Measurements from ENCODE around the gene PDXK. TPM values are rescaled to one million over a fixed set of nuclear protein-coding genes. Genes with fewer than 3 reads are reported as not detected.

Gene PDXK
- polyA plus RNA-seq, 1 donor (not counting 4 experiments of a cell fraction or from before 2014, with no cell fraction given), result 144 TPM

DNA sequence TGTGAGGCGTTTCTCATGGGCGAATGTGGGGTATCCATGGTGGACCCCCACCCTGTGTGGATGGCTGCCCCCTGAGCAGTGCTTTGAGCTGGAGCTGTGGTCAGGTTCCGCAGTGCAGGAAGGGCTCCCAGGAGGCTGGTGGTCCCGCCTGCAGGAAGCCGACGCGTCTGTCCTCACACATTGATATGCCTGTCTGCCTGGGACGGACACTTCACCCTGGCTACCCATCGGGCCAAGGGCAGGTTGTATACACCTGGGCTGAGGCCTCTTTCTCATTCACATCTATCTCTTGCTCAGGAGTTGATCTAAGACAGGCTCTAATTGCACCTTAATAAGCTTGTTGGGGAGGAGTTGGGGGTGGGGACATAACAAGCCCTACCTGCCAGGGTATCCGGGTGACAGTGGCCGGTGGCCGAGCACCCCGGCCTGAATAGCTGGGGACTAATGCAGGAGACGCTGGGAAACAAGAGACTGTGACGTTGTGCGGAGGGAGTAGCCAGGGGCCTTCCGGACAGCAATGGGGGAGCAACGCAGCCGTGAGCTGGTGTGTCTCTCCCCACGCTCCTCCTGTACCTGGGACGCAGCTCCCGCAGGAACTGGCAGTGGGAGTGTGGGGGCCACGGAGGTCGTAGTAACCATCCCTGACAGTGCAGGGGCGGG lies 21.7 kb downstream of the PDXK start:
- Histone ChIP-seq H3K27me3 (ENCODE audit: control insufficient read depth, extremely low read depth, insufficient read depth, low read length) (no peaks in the 10 kb centered on the region), H3K27ac (ENCODE audit: control insufficient read depth, insufficient read depth, low read length) (no peak overlapping the region), H3K79me2 (ENCODE audit: control insufficient read depth, insufficient read depth, low read length) (peaks cover 23% of the 10 kb centered on the region), H3K9ac (ENCODE audit: control insufficient read depth, extremely low read depth, insufficient read depth, low read length) (no peak overlapping the region), H3K9me3 (ENCODE audit: control insufficient read depth, low read depth, low read length) (peaks cover 2% of the 10 kb centered on the region), H3K9me1 (ENCODE audit: control insufficient read depth, extremely low read depth, insufficient read depth, low read length) (no peaks in the 10 kb centered on the region), H2AFZ (ENCODE audit: control insufficient read depth, low read length) (no peak overlapping the region), H3K36me3 (ENCODE audit: control insufficient read depth in 2 of 2, extremely low read depth in 1 of 2, insufficient read depth in 2 of 2, low read length in 2 of 2) (peaks cover 22 to 23% of the 10 kb centered on the region in 2 experiments), H3K4me3 (ENCODE audit: control insufficient read depth in 2 of 3, extremely low read depth in 1 of 3, insufficient read depth in 2 of 3, low read depth in 1 of 3, low read length in 3 of 3) (no peak overlapping the region), H3K4me1 (ENCODE audit: control insufficient read depth, extremely low read depth, insufficient read depth, low read length) (no peaks in the 10 kb centered on the region), H3K4me2 (ENCODE audit: control insufficient read depth, extremely low read depth, insufficient read depth, low read depth, low read length) (no peak overlapping the region), H4K20me1 (ENCODE audit: control insufficient read depth, extremely low read depth, insufficient read depth, low read length) (peaks cover 10% of the 10 kb centered on the region)
- dilution Hi-C loops (cut with MboI; ENCODE audit: extremely low pct_ligation_motif_present, low sequenced_read_pairs), result no loop called here
- DNase-seq (ENCODE audit: low read depth, low spot score) (no peak), FAIRE-seq (no peak)
- TF ChIP-seq, protein P1, sequence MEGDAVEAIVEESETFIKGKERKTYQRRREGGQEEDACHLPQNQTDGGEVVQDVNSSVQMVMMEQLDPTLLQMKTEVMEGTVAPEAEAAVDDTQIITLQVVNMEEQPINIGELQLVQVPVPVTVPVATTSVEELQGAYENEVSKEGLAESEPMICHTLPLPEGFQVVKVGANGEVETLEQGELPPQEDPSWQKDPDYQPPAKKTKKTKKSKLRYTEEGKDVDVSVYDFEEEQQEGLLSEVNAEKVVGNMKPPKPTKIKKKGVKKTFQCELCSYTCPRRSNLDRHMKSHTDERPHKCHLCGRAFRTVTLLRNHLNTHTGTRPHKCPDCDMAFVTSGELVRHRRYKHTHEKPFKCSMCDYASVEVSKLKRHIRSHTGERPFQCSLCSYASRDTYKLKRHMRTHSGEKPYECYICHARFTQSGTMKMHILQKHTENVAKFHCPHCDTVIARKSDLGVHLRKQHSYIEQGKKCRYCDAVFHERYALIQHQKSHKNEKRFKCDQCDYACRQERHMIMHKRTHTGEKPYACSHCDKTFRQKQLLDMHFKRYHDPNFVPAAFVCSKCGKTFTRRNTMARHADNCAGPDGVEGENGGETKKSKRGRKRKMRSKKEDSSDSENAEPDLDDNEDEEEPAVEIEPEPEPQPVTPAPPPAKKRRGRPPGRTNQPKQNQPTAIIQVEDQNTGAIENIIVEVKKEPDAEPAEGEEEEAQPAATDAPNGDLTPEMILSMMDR (optimal IDR thresholded peaks at IDR 0.05 in 1 of 3, IDR thresholded peaks at IDR 0.05 in 1 of 3, conservative IDR thresholded peaks at IDR 0.05 in 1 of 3; ENCODE audit: extremely low read depth in 1 of 3, insufficient read depth in 2 of 3, low read length in 3 of 3), result no peak
- no peak for TF ChIP-seq EZH2 (IDR thresholded peaks at IDR 0.05; ENCODE audit: low read length)

DNA sequence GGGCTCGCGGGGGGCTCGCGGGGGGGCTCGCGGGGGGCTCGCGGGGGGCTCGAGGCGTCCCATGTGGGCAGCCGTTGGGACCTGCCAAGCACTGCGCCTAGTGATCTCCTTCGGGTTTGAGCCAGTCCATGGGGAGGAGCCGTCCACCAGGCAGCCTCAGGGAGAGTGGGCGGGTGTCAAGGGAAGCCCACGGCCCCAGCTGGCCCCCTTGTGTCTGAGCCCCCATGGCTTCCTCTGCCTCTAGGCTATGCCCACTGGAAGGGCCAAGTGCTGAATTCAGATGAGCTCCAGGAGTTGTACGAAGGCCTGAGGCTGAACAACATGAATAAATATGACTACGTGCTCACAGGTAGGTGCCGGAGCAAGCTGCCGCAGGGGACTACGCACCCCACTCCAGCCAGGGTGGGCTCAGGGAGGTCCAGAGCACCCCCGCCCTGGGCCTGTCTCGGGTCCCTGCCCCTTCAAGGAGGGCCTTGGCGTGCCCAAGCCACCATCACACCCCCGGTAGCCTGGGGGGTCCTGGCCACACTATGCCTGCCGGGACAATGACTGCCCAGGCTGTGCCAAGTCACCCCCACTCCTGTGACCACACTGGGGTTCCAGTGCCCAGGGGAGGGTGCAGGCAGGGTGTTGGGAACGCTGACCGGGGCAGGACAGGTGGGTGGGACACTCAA lies 22.6 kb downstream of the PDXK start:
- no peaks in the 10 kb centered on the region for H3K4me1 ChIP-seq (ENCODE audit: control insufficient read depth, extremely low read depth, insufficient read depth, low read length)
- H3K27ac ChIP-seq (ENCODE audit: control insufficient read depth, insufficient read depth, low read length), result no peak overlapping the region
- dilution Hi-C loops (cut with MboI; ENCODE audit: extremely low pct_ligation_motif_present, low sequenced_read_pairs), result no loop called here
- no peak overlapping the region for H2AFZ ChIP-seq (ENCODE audit: control insufficient read depth, low read length)
- H3K4me2 ChIP-seq (ENCODE audit: control insufficient read depth, extremely low read depth, insufficient read depth, low read depth, low read length), result no peak overlapping the region
- H3K36me3 ChIP-seq (ENCODE audit: control insufficient read depth in 2 of 2, extremely low read depth in 1 of 2, insufficient read depth in 2 of 2, low read length in 2 of 2), result peaks cover 23 to 24% of the 10 kb centered on the region in 2 experiments
- peaks cover 7% of the 10 kb centered on the region for H4K20me1 ChIP-seq (ENCODE audit: control insufficient read depth, extremely low read depth, insufficient read depth, low read length)
- DNase-seq (ENCODE audit: low read depth, low spot score) (no peak), FAIRE-seq (no peak)
- peaks cover 13% of the 10 kb centered on the region for H3K79me2 ChIP-seq (ENCODE audit: control insufficient read depth, insufficient read depth, low read length)
- H3K27me3 ChIP-seq (ENCODE audit: control insufficient read depth, extremely low read depth, insufficient read depth, low read length), result no peaks in the 10 kb centered on the region
- no peaks in the 10 kb centered on the region for H3K9me1 ChIP-seq (ENCODE audit: control insufficient read depth, extremely low read depth, insufficient read depth, low read length)
- peaks cover 1% of the 10 kb centered on the region for H3K9me3 ChIP-seq (ENCODE audit: control insufficient read depth, low read depth, low read length)
- TF ChIP-seq, protein P1 (optimal IDR thresholded peaks at IDR 0.05 in 1 of 3, IDR thresholded peaks at IDR 0.05 in 1 of 3, conservative IDR thresholded peaks at IDR 0.05 in 1 of 3; ENCODE audit: extremely low read depth in 1 of 3, insufficient read depth in 2 of 3, low read length in 3 of 3), result no peak
- TF ChIP-seq EZH2 (IDR thresholded peaks at IDR 0.05; ENCODE audit: low read length), result no peak
- no peak overlapping the region for H3K4me3 ChIP-seq (ENCODE audit: control insufficient read depth in 2 of 3, extremely low read depth in 1 of 3, insufficient read depth in 2 of 3, low read depth in 1 of 3, low read length in 3 of 3)
- H3K9ac ChIP-seq (ENCODE audit: control insufficient read depth, extremely low read depth, insufficient read depth, low read length), result no peak overlapping the region
